Skeletal muscle tissue (tissue), 4 donors: ENCODE measurements around the gene CLDN5. TPM values are rescaled to one million over a fixed set of nuclear protein-coding genes. Genes with fewer than 3 reads are reported as not detected.

ENCODE experiments used
- H3K27ac ChIP-seq: one replicate; pipeline ENCODE4 v1.7.0; 2013; ENCODE audit warnings: mild to moderate bottlenecking, low read depth, low read length, inconsistent platforms
- H3K27me3 ChIP-seq, 3 donors: one replicate each; pipeline ENCODE4 v1.7.0; 2013; ENCODE audit warnings: low read length in 3 of 3; ENCODE audit not compliant: control insufficient read depth in 3 of 3, insufficient read depth in 3 of 3
- H3K36me3 ChIP-seq, 3 donors: one replicate each; pipeline ENCODE4 v1.7.0; 2013; ENCODE audit warnings: low read length in 3 of 3; ENCODE audit not compliant: control insufficient read depth in 3 of 3, insufficient read depth in 3 of 3
- H3K4me1 ChIP-seq, 3 donors: one replicate each; pipeline ENCODE4 v1.7.0; 2013; ENCODE audit warnings: low read length in 3 of 3, mild to moderate bottlenecking in 3 of 3; ENCODE audit not compliant: control insufficient read depth in 3 of 3, insufficient read depth in 3 of 3
- H3K4me3 ChIP-seq, 3 donors: one replicate each; pipeline ENCODE4 v1.7.0; 2013; ENCODE audit warnings: low read length in 3 of 3
- H3K9ac ChIP-seq, 3 donors: one replicate each; pipeline ENCODE4 v1.7.0; 2013; ENCODE audit warnings: low read length in 3 of 3, mild to moderate bottlenecking in 3 of 3, moderate library complexity in 2 of 3, low read depth in 1 of 3
- H3K9me3 ChIP-seq, 3 donors: one replicate each; pipeline ENCODE4 v1.7.0; 2013; ENCODE audit warnings: low read length in 3 of 3; ENCODE audit not compliant: control insufficient read depth in 3 of 3
- total RNA-seq: library from RNA; depleted of rRNA; stranded (reverse); fragments of >200 nt; gene quantifications from one replicate; pipeline ENCODE4 v1.2.3, GENCODE V29; 2014
- donor health status: Osteomylitis.

Gene CLDN5
- total RNA-seq, 1 donor from 2014 or later: 84.0 TPM

- no peaks in the 10 kb centered on the region for H3K4me1 ChIP-seq
Measured at GRCh38 chr22:19498154-19498865, 25.9 kb downstream of the CLDN5 start.

DNA sequence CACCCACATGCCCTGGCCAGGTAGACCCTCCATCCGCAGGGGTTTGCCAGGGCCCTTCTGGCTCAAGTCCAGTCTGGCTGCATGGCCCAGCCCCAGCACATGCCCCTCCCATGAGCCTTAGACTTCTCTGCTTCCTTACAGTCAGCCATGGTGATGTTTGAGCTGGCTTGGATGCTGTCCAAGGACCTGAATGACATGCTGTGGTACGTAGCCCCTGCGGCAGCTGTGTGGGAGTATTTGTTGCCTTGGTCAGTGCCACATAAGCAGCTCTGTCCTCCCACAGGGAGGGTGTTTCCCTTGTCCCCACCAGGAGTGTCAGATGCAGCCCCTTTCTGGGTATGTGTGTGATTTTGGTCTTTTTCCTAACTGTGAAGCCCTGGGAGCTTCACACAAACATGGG lies 27.0 kb downstream of the CLDN5 start:
- no peaks in the 10 kb centered on the region for H3K4me1 ChIP-seq
- no peak overlapping the region for H3K27ac ChIP-seq
- H3K4me3 ChIP-seq: no peak overlapping the region
- no peaks in the 10 kb centered on the region for H3K36me3 ChIP-seq
- H3K9me3 ChIP-seq: no peaks in the 10 kb centered on the region
- peak overlapping the region in 1 of 3 donors; percentile 25 for H3K9ac ChIP-seq
- H3K27me3 ChIP-seq: no peaks in the 10 kb centered on the region

More at GRCh38 chr22:19498154-19498865, 25.9 kb downstream of the CLDN5 start:
- no peak overlapping the region for H3K4me3 ChIP-seq
- no peak overlapping the region for H3K27ac ChIP-seq
- no peaks in the 10 kb centered on the region for H3K27me3 ChIP-seq
- no peaks in the 10 kb centered on the region for H3K36me3 ChIP-seq
- H3K9ac ChIP-seq: no peak overlapping the region
- H3K9me3 ChIP-seq: no peaks in the 10 kb centered on the region

GRCh38 chr22:19496324-19496630 lies 27.9 kb downstream of the CLDN5 start:
- H3K27ac ChIP-seq: no peak overlapping the region
- H3K27me3 ChIP-seq: no peaks in the 10 kb centered on the region
- H3K36me3 ChIP-seq: no peaks in the 10 kb centered on the region
- H3K9ac ChIP-seq: no peak overlapping the region
- H3K4me1 ChIP-seq: no peaks in the 10 kb centered on the region
- H3K4me3 ChIP-seq: no peak overlapping the region
- H3K9me3 ChIP-seq: no peaks in the 10 kb centered on the region

DNA sequence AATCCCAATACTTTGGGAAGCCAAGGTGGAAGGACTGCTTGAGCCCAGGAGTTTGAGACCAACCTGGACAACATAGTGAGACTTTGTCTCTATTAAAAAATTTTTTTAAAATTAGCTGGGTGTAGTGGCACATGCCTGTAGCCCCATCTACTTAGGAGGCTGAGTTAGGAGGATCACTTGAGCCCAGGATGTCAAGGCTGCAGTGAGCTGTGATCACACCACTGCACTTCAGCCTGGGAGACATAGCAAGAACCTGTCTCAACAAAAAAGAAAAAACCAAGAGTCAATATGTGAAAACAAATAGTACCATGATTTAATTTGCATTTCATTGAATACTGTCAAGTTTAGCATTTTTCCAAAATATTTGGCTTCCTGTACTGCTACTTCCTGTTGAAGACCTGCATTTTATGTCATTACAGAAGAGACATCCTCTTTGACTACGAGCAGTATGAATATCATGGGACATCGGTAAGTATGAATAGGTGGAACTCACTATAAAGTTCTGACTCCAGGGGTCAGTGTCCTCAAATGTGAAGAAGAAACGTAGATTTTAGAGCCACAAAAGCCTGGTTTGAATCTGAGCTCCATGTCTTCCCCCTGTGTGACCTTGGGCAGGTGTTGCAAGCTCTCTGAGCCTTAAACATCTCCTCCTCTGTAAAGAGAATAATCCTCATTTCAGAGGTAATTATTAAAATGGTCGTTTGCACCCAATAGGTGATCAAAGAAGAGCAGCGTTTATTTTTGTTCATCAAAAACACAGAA lies 28.5 kb downstream of the CLDN5 start:
- H3K36me3 ChIP-seq: no peaks in the 10 kb centered on the region
- H3K27ac ChIP-seq: no peak overlapping the region
- no peak overlapping the region for H3K9ac ChIP-seq
- no peaks in the 10 kb centered on the region for H3K4me1 ChIP-seq
- H3K4me3 ChIP-seq: no peak overlapping the region
- H3K27me3 ChIP-seq: no peaks in the 10 kb centered on the region
- no peaks in the 10 kb centered on the region for H3K9me3 ChIP-seq

DNA sequence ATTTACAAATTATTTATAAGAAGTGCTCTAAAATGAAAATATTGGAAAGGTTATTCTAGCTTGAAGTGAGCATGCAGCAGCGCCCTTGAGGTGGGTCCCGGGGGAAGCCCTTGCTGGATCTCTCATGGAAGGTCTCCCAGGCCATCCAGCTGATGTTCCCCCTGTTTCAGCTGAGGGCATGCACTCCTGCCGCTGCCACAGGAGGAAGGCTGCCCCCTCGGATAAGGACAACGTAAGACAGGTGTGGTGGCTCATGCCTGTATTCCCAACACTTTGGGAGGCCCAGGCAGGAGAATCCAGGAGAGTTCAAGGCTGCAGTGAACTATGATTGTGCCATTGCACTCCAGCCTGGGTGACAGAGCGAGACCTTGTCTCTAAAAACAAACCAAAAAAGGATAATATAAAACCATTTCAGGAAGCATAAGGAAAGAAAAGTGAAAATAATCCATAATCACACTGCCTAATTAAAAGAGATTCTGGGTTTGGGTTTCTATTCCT lies 29.5 kb downstream of the CLDN5 start:
- Histone ChIP-seq H3K4me3 (no peak overlapping the region), H3K27me3 (no peaks in the 10 kb centered on the region), H3K36me3 (no peaks in the 10 kb centered on the region), H3K27ac (no peak overlapping the region), H3K9me3 (no peaks in the 10 kb centered on the region), H3K9ac (no peak overlapping the region), H3K4me1 (no peaks in the 10 kb centered on the region)

GRCh38 chr22:19494001-19494560 lies 30.1 kb downstream of the CLDN5 start:
- Histone ChIP-seq H3K9me3 (no peaks in the 10 kb centered on the region), H3K36me3 (no peaks in the 10 kb centered on the region), H3K4me3 (no peak overlapping the region), H3K27ac (no peak overlapping the region), H3K27me3 (no peaks in the 10 kb centered on the region), H3K4me1 (no peaks in the 10 kb centered on the region), H3K9ac (no peak overlapping the region)

DNA sequence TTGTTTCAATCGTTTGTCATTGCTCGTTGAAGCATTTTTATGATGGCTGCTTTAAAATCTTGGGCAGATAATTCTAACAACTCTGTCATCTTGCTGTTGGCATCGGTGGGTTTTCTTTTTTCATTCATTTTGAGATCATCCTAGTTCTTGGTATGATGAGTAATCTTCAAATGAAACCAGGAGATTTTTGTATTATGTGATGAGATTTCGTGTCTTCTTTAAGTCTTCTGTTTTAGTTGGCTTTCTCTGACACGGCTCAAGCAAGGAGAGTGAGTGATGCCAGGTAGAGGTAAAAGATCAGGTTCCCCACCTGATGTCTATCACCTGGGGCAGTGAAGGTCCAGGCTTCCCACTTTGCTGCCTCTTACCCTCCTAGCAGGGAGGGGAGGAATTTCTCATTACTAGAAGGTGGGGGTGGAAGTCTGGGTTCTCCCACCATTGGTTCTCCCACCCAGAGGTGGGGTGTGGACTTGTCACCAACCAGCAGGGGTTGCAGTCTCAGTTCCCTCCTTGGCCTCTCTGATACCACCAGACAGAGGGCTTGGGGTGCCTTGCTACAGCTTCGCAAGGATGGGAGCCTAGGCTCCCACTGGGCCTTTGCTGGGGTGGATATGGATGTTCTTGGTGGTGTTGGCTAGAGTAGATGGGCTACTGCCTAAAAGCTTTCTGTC lies 31.6 kb downstream of the CLDN5 start:
- Histone ChIP-seq H3K4me3 (no peak overlapping the region), H3K27me3 (no peaks in the 10 kb centered on the region)

DNA sequence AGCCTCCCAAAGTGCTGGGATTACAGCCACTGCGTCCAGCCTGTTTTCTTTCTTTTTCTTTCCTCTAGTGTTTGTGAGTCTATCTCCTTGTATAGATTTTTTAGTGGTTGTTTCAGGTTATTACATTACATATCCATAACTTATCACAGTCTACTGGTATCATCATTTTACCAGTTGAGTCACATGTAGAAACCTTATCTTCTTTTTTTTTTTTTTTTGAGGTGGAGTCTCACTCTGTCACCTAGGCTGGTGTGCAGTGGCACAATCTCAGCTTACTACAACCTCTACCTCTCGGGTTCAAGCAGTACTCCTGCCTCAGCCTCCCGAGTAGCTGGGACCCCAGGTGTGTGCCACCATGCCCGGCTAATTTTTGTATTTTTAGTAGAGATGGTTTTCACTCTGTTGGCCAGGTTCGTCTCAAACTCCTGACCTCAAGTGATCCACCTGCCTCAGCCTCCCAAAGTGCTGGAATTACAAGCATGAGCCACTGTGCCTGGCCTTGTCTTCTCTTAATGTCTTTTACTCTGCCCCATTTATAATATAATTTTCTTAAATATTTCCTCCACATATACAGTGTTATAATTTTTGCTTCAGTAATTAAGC lies 33.5 kb downstream of the CLDN5 start:
- no peaks in the 10 kb centered on the region for H3K36me3 ChIP-seq
- H3K27me3 ChIP-seq: no peaks in the 10 kb centered on the region
- no peak overlapping the region for H3K4me3 ChIP-seq
- no peak overlapping the region for H3K9ac ChIP-seq
- no peaks in the 10 kb centered on the region for H3K4me1 ChIP-seq
- no peak overlapping the region for H3K27ac ChIP-seq
- no peaks in the 10 kb centered on the region for H3K9me3 ChIP-seq

More for the DNA sequence above, 31.6 kb downstream of the CLDN5 start:
- no peaks in the 10 kb centered on the region for H3K36me3 ChIP-seq
- H3K27ac ChIP-seq: no peak overlapping the region
- H3K9ac ChIP-seq: no peak overlapping the region
- H3K9me3 ChIP-seq: no peaks in the 10 kb centered on the region
- no peaks in the 10 kb centered on the region for H3K4me1 ChIP-seq

DNA sequence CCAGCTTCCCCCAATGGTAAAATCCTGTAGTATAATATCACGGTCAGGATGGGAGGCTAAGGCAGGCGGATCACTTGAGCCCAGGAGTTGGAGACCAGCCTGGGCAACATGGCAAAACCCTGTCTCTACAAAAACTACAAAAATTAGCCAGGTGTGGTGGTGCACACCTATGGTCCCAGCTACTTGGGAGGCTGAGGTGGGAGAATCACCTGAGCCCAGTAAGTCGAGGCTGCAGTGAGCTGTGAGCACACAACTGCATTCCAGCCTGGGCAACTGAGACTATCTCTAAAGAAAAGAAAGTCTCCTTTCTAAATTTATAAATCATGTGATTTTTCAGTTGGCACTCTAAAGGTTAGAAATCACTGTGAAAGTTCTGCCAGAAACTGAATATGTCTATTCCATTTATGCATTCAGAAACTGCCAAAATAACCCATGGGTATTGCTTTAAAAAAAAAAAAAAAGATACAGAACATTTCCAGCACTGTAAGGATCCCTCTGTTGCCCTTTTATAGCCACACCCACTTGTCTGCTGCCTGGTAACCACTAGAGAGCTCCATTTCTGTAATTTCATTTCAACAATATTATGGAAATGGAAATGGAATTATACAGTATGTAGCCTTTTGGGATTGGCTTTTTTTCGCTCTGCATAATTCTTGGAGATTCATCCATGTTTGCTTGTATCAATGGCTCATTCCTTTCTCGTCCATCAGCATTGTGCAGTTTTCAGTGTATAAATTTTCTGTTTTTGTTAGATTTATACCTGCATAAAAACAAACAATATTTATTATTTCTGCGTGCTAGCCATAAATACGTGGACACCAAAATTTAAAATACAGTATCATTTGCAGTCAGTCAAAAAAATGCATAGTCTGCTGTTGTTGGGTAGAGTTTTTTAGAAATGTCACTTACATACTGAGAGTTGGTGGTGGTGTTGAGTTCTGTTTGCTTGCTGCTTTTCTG lies 35.0 kb downstream of the CLDN5 start:
- no peaks in the 10 kb centered on the region for H3K36me3 ChIP-seq
- H3K4me3 ChIP-seq: no peak overlapping the region
- no peak overlapping the region for H3K9ac ChIP-seq
- H3K27me3 ChIP-seq: no peaks in the 10 kb centered on the region
- no peaks in the 10 kb centered on the region for H3K4me1 ChIP-seq
- no peak overlapping the region for H3K27ac ChIP-seq
- no peaks in the 10 kb centered on the region for H3K9me3 ChIP-seq
